ENCODE data around the gene MPO.

DNA sequence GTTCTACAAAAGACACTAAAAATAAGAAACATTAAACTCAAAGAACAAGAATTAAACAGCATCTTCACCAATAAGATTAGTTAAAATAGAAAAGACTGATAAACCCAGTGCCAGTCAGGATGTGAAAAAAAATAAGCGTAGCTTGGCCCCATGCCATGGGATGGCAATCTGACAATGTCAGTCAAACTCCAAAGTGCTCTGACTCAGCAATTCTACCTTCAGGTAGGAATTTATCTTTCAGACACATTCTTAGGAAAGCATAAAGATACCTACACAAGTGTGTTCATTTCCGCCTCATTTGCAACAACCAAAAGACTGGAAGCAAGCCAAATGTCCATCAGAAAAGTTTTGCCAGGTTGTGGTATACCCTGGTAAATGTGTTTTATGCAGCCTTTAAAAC lies 9.1 kb upstream of the MPO start:
- TF ChIP-seq, protein P1, sequence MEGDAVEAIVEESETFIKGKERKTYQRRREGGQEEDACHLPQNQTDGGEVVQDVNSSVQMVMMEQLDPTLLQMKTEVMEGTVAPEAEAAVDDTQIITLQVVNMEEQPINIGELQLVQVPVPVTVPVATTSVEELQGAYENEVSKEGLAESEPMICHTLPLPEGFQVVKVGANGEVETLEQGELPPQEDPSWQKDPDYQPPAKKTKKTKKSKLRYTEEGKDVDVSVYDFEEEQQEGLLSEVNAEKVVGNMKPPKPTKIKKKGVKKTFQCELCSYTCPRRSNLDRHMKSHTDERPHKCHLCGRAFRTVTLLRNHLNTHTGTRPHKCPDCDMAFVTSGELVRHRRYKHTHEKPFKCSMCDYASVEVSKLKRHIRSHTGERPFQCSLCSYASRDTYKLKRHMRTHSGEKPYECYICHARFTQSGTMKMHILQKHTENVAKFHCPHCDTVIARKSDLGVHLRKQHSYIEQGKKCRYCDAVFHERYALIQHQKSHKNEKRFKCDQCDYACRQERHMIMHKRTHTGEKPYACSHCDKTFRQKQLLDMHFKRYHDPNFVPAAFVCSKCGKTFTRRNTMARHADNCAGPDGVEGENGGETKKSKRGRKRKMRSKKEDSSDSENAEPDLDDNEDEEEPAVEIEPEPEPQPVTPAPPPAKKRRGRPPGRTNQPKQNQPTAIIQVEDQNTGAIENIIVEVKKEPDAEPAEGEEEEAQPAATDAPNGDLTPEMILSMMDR (IDR thresholded peaks at IDR 0.05; ENCODE audit: extremely low read depth in 1 of 2, insufficient read depth in 1 of 2, low read depth in 1 of 2, low read length in 2 of 2), result no peak
- TF ChIP-seq MYC (IDR thresholded peaks at IDR 0.05; ENCODE audit: low read depth, low read length) (no peak), POLR2AphosphoS5 (IDR thresholded peaks at IDR 0.05; ENCODE audit: insufficient read depth, low read depth, low read length) (no peak), POLR2A (IDR thresholded peaks at IDR 0.05; ENCODE audit: low read depth, low read length) (no peak), EZH2 (IDR thresholded peaks at IDR 0.05; ENCODE audit: borderline replicate concordance, low read depth, low read length, severe bottlenecking) (no peak), GATA2 (IDR thresholded peaks at IDR 0.05; ENCODE audit: insufficient read depth, insufficient read length, low read depth, low read length) (no peak), JUN (IDR thresholded peaks at IDR 0.05; ENCODE audit: borderline replicate concordance, insufficient read depth, insufficient read length, low read depth) (no peak), FOS (IDR thresholded peaks at IDR 0.05; ENCODE audit: borderline replicate concordance, insufficient read depth, low read length) (no peak)
- TF ChIP-seq, protein P2, sequence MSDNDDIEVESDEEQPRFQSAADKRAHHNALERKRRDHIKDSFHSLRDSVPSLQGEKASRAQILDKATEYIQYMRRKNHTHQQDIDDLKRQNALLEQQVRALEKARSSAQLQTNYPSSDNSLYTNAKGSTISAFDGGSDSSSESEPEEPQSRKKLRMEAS (IDR thresholded peaks at IDR 0.05; ENCODE audit: insufficient read depth, insufficient read length), result no peak

All from endothelial cell of umbilical vein (primary cell).